SU-DHL-6 (cell line): Measurements from ENCODE around the gene GADD45G.

Source experiments
- CTCF ChIP-seq: fragments of 200-600 bp; sonication (generic); IDR thresholded peaks from one replicate; pipeline ENCODE4 v1.5.1; 2017; ENCODE audit warnings: antibody characterized with exemption, mild to moderate bottlenecking, low read length, moderate library complexity; ENCODE audit not compliant: insufficient read depth, poor library complexity, severe bottlenecking
- EZH2phosphoT487 ChIP-seq: fragments of 200-600 bp; sonication (generic), shearing (Covaris generic); conservative IDR thresholded peaks from 2 replicates; pipeline ENCODE4 v1.6.1; 2018; ENCODE audit warnings: mild to moderate bottlenecking, antibody characterized with exemption, low read length, moderate library complexity, mixed read lengths

GRCh38 chr9:89633920-89634319 is 29.1 kb downstream of the GADD45G start:
- no peak for TF ChIP-seq EZH2phosphoT487
- no peak for TF ChIP-seq CTCF
